IMR-90 (cell line): Measurements from ENCODE around the gene TNS1. TPM values are rescaled to one million over a fixed set of nuclear protein-coding genes. Genes with fewer than 3 reads are reported as not detected.

ENCODE experiments used
- ATAC-seq: fragments of 200-7000 bp; cut with Tn5 transposase; 2 replicates; pipeline ENCODE4 v1.9.1; 2020; ENCODE audit warnings: low read depth, mild to moderate bottlenecking, moderate library complexity
- BruUV-seq: library from RNA; stranded (reverse); fragments of 400-500 nt; replicated peaks from 2 replicates; lab custom pipeline; 2021; lab: Mats Ljungman, UMichigan
- CTCF ChIA-PET: fragments of 300-600 bp; formaldehyde crosslinking; extraction: SDS; loops from one replicate; lab custom pipeline; 2021; ENCODE audit warnings: antibody characterized with exemption; lab: Yijun Ruan, JAX
- POLR2A ChIA-PET: fragments of 300-600 bp; sonication (Branson Sonifier 250); formaldehyde crosslinking; loops from one replicate; lab custom pipeline; 2022; ENCODE audit warnings: antibody characterized with exemption; ENCODE audit not compliant: unreplicated experiment; lab: Charles Lee
- DNase-seq: peaks from one replicate; pipeline ENCODE4 v3.0.0; 2013
- H2AFZ ChIP-seq: replicated peaks from 2 replicates; pipeline ENCODE3; 2013; ENCODE audit warnings: low read length, mild to moderate bottlenecking; ENCODE audit not compliant: poor library complexity
- H2AK5ac ChIP-seq: 2 replicates; pipeline ENCODE4 v1.6.1; 2013; ENCODE audit warnings: low read depth, low read length, inconsistent platforms
- H2AK9ac ChIP-seq: replicated peaks from 2 replicates; pipeline ENCODE3; 2013; ENCODE audit warnings: mild to moderate bottlenecking, low read depth, low read length, moderate library complexity; ENCODE audit not compliant: poor library complexity
- H2BK120ac ChIP-seq: 2 replicates; pipeline ENCODE4 v1.6.1; 2013; ENCODE audit warnings: low read depth, low read length, inconsistent platforms
- H2BK15ac ChIP-seq: 3 replicates; pipeline ENCODE4 v1.6.1; 2013; ENCODE audit warnings: low read depth, low read length, inconsistent platforms
- H2BK20ac ChIP-seq: 2 replicates; pipeline ENCODE4 v1.6.1; 2013; ENCODE audit warnings: low read depth, mild to moderate bottlenecking, inconsistent platforms, low read length, moderate library complexity
- H2BK5ac ChIP-seq: 2 replicates; pipeline ENCODE4 v1.6.1; 2013; ENCODE audit warnings: mild to moderate bottlenecking, low read depth, low read length, inconsistent platforms; ENCODE audit not compliant: poor library complexity, severe bottlenecking
- H3K14ac ChIP-seq: replicated peaks from 2 replicates; pipeline ENCODE4 v1.6.1; 2013; ENCODE audit warnings: low read depth, low read length, inconsistent platforms
- H3K18ac ChIP-seq: 2 replicates; pipeline ENCODE4 v1.6.1; 2013; ENCODE audit warnings: low read depth, low read length, control low read depth
- H3K23ac ChIP-seq: 2 replicates; pipeline ENCODE4 v1.6.1; 2013; ENCODE audit warnings: low read depth, low read length, inconsistent platforms
- H3K27ac ChIP-seq: 2 replicates; pipeline ENCODE4 v1.5.1; 2013; ENCODE audit warnings: mild to moderate bottlenecking, control low read depth, low read length; ENCODE audit not compliant: insufficient read depth
- H3K27me3 ChIP-seq: 2 replicates; pipeline ENCODE4 v1.6.1; 2013; ENCODE audit warnings: low read length; ENCODE audit not compliant: control insufficient read depth, insufficient read depth
- H3K36me3 ChIP-seq: 2 replicates; pipeline ENCODE4 v1.6.1; 2013; ENCODE audit warnings: low read length, mixed read lengths; ENCODE audit not compliant: control insufficient read depth, insufficient read depth
- H3K4ac ChIP-seq: 2 replicates; pipeline ENCODE4 v1.6.1; 2013; ENCODE audit warnings: low read depth, low read length, inconsistent platforms
- H3K4me1 ChIP-seq: 2 replicates; pipeline ENCODE4 v1.6.1; 2013; ENCODE audit warnings: low read length, mixed read lengths; ENCODE audit not compliant: control insufficient read depth, insufficient read depth
- H3K4me2 ChIP-seq: 2 replicates; pipeline ENCODE4 v1.6.1; 2013; ENCODE audit warnings: low read depth, mild to moderate bottlenecking, control low read depth, low read length, moderate library complexity
- H3K4me3 ChIP-seq: 2 replicates; pipeline ENCODE4 v1.5.1; 2013; ENCODE audit warnings: low read depth, mild to moderate bottlenecking, control low read depth, low read length, moderate library complexity; ENCODE audit not compliant: insufficient read depth
- H3K56ac ChIP-seq: 2 replicates; pipeline ENCODE4 v1.6.1; 2013; ENCODE audit warnings: low read length, inconsistent platforms; ENCODE audit not compliant: insufficient read depth; ENCODE audit errors: extremely low read depth
- H3K79me1 ChIP-seq, 2 experiments: 2 replicates each; pipeline ENCODE4 v1.6.1; 2013; ENCODE audit warnings: low read length in 2 of 2, inconsistent platforms in 1 of 2, low read depth in 1 of 2
- H3K9ac ChIP-seq: 2 replicates; pipeline ENCODE4 v1.6.1; 2013; ENCODE audit warnings: low read depth, low read length, control low read depth
- H3K9me1 ChIP-seq: 2 replicates; pipeline ENCODE4 v1.6.1; 2013; ENCODE audit warnings: low read length, inconsistent platforms; ENCODE audit not compliant: insufficient read depth
- H3K9me3 ChIP-seq: 2 replicates; pipeline ENCODE4 v1.6.1; 2013; ENCODE audit warnings: low read length; ENCODE audit not compliant: control insufficient read depth, insufficient read depth
- H4K20me1 ChIP-seq: 2 replicates; pipeline ENCODE4 v1.6.1; 2013; ENCODE audit warnings: low read length, inconsistent platforms; ENCODE audit not compliant: insufficient read depth
- H4K5ac ChIP-seq: 2 replicates; pipeline ENCODE4 v1.6.1; 2013; ENCODE audit warnings: mild to moderate bottlenecking, low read depth, low read length, control low read depth
- H4K8ac ChIP-seq, 2 experiments: 2 replicates each; pipeline ENCODE4 v1.6.1; 2013; ENCODE audit warnings: low read depth in 2 of 2, low read length in 2 of 2, control low read depth in 1 of 2, inconsistent platforms in 1 of 2
- H4K91ac ChIP-seq: 2 replicates; pipeline ENCODE4 v1.6.1; 2013; ENCODE audit warnings: low read depth, low read length, inconsistent platforms; ENCODE audit not compliant: insufficient read depth
- BHLHE40 ChIP-seq: fragments of 150-350 bp; IDR thresholded peaks from 2 replicates; pipeline ENCODE4 v1.6.1; 2016; ENCODE audit warnings: mild to moderate bottlenecking, low read depth, low read length
- CEBPB ChIP-seq: IDR thresholded peaks from 2 replicates; pipeline ENCODE4 v1.6.1; 2012; ENCODE audit warnings: low read depth, low read length, improper control_type of control experiment
- ELK1 ChIP-seq: fragments of 150-350 bp; IDR thresholded peaks from 2 replicates; pipeline ENCODE4 v1.6.1; 2016; ENCODE audit warnings: low read depth, mild to moderate bottlenecking, low read length, moderate library complexity, borderline replicate concordance
- FOS ChIP-seq: fragments of 150-350 bp; IDR thresholded peaks from 2 replicates; pipeline ENCODE4 v1.6.1; 2016; ENCODE audit warnings: low read depth, low read length
- MAFK ChIP-seq: IDR thresholded peaks from 2 replicates; pipeline ENCODE4 v1.6.1; 2012; ENCODE audit warnings: low read depth, low read length, improper control_type of control experiment
- POLR2A ChIP-seq: IDR thresholded peaks from 2 replicates; pipeline ENCODE4 v1.6.1; 2012; ENCODE audit warnings: mild to moderate bottlenecking, low read depth, low read length
- RFX5 ChIP-seq: IDR thresholded peaks from 2 replicates; pipeline ENCODE4 v1.8.0; 2012; ENCODE audit warnings: low read depth, mild to moderate bottlenecking, low read length, moderate library complexity
- SMC3 ChIP-seq: fragments of 150-350 bp; IDR thresholded peaks from 2 replicates; pipeline ENCODE4 v1.6.1; 2016; ENCODE audit warnings: low read depth, mild to moderate bottlenecking, antibody characterized with exemption, low read length, moderate library complexity
- WGBS, 2 experiments: methylation state at CpG; one replicate each; pipeline versions ENCODE4 v1.1.5 to v1.1.7; 2013; ENCODE audit warnings: missing lambda C conversion rate in 2 of 2; ENCODE audit not compliant: insufficient read length in 1 of 2; ENCODE audit errors: extremely low coverage in 2 of 2; 5-methylcytosine and 5-hydroxymethylcytosine counted together
- dilution Hi-C: fragments of 300-500 bp; cut with HindIII; formaldehyde crosslinking; loops from one replicate; pipeline ENCODE4 v1.14.3; 2018; ENCODE audit warnings: low sequenced_read_pairs; ENCODE audit not compliant: unreplicated experiment
- in situ Hi-C: fragments of 300-500 bp; cut with MboI; formaldehyde crosslinking; loops from 3 replicates; pipeline ENCODE4 v1.14.3; 2019; ENCODE audit warnings: low sequenced_read_pairs, inconsistent platforms, mixed read lengths
- intact Hi-C: fragments of 100-400 bp; cut with micrococcal nuclease; formaldehyde crosslinking; loops from 2 replicates; pipeline ENCODE4 v1.10.0; 2022
- polyA plus RNA-seq, 3 experiments: library from polyadenylated mRNA; depleted of rRNA; stranded (reverse); fragments of >200 nt; gene quantifications; 2 replicates each; pipeline ENCODE4 v1.2.3, GENCODE V29; 2012; ENCODE audit warnings: low replicate concordance in 1 of 3
- total RNA-seq: library from RNA; depleted of rRNA; stranded (reverse); fragments of >200 nt; gene quantifications from 2 replicates; pipeline ENCODE4 v1.2.3, GENCODE V29; 2012

The TNS1 gene
- total and polyA plus RNA-seq, 2 of the 4 experiments (the other 2 are of a cell fraction) = 41.1 to 45.2 TPM

DNA sequence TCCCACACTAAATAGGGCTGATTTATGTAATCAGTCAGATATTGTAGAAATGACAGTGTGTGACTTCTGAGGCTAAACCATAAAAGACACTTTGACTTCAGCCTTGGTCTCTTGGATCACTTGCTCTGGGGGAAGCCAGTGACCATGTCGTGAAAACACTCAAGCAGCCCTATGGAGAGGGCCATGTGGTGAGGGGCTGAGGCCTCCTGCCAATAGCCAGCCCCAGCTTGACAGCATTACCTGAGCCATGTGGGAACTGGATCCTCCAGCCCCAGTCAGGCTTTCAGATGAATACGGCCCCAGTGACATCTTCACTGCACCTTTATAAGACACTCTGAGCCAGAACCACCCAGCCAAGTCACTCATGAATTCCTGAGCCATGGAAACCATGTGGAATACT lies 20.8 kb downstream of the TNS1 start:
- ChIA-PET CTCF (interaction anchor here (0.6 kb wide), 1 partner anchor 11 kb away, joined by 3 read pairs; no protein-coding TSS in a partner anchor), POLR2A (no interaction called here)
- H4K5ac ChIP-seq = no peak overlapping the region
- no peak overlapping the region for H2AFZ ChIP-seq
- ATAC-seq (no peak), DNase-seq (no peak)
- H3K4me3 ChIP-seq = no peak overlapping the region
- H3K23ac ChIP-seq = no peak overlapping the region
- H4K8ac ChIP-seq = no peak overlapping the region
- BruUV-seq = no TSS peak
- dilution Hi-C loops = no loop called here
- H2BK20ac ChIP-seq = no peak overlapping the region
- in situ Hi-C loops = no loop called here
- H3K9ac ChIP-seq = no peak overlapping the region
- H2BK120ac ChIP-seq = no peak overlapping the region
- intact Hi-C loops = no loop called here
- H2AK9ac ChIP-seq = no peak overlapping the region
- H3K4ac ChIP-seq = no peak overlapping the region
- H3K14ac ChIP-seq = no peak overlapping the region
- no peak for TF ChIP-seq RFX5
- no peak for TF ChIP-seq POLR2A
- TF ChIP-seq MAFK = no peak
- TF ChIP-seq FOS = no peak
- no peak for TF ChIP-seq SMC3
- no peak for TF ChIP-seq BHLHE40
- TF ChIP-seq ELK1 = no peak
- TF ChIP-seq CEBPB = no peak
- H2AK5ac ChIP-seq = no peak overlapping the region
- H2BK15ac ChIP-seq = no peak overlapping the region
- no peak overlapping the region for H3K27ac ChIP-seq
- peaks cover 19% of the 10 kb centered on the region for H3K4me1 ChIP-seq
- no peak overlapping the region for H2BK5ac ChIP-seq
- H4K91ac ChIP-seq = no peak overlapping the region
- no peak overlapping the region for H3K4me2 ChIP-seq
- no peaks in the 10 kb centered on the region for H3K27me3 ChIP-seq
- peaks cover 26% of the 10 kb centered on the region; the same call in 1 of the 2 replicates for H3K36me3 ChIP-seq
- peaks cover 18% of the 10 kb centered on the region; the same call in 1 of the 2 replicates for H3K9me1 ChIP-seq
- peaks cover 16% of the 10 kb centered on the region; the same call in 1 of the 2 replicates for H4K20me1 ChIP-seq
- H3K56ac ChIP-seq = no peak overlapping the region
- H3K79me1 ChIP-seq = peaks cover 32 to 55% of the 10 kb centered on the region in 2 experiments; a peak in 3 of 4 replicates
- WGBS, 2 experiments = no CpG with 5 or more reads among the region's 2 CpGs
- H3K9me3 ChIP-seq = no peaks in the 10 kb centered on the region
- H3K18ac ChIP-seq = no peak overlapping the region
